COLO668 (cell line): ENCODE results near the gene EFNA5.
A peak's percentile ranks its signal among the peaks of the same experiment; 100 is the strongest.

Experiments used
- DNase-seq: peaks from one replicate; lab custom pipeline; 2025; ENCODE audit not compliant: unreplicated experiment; lab: John Stamatoyannopoulos, UW

The EFNA5 gene

GRCh38 chr5:107572715-107573368 is 97.9 kb downstream of the EFNA5 start:
- no peak for DNase-seq

DNA sequence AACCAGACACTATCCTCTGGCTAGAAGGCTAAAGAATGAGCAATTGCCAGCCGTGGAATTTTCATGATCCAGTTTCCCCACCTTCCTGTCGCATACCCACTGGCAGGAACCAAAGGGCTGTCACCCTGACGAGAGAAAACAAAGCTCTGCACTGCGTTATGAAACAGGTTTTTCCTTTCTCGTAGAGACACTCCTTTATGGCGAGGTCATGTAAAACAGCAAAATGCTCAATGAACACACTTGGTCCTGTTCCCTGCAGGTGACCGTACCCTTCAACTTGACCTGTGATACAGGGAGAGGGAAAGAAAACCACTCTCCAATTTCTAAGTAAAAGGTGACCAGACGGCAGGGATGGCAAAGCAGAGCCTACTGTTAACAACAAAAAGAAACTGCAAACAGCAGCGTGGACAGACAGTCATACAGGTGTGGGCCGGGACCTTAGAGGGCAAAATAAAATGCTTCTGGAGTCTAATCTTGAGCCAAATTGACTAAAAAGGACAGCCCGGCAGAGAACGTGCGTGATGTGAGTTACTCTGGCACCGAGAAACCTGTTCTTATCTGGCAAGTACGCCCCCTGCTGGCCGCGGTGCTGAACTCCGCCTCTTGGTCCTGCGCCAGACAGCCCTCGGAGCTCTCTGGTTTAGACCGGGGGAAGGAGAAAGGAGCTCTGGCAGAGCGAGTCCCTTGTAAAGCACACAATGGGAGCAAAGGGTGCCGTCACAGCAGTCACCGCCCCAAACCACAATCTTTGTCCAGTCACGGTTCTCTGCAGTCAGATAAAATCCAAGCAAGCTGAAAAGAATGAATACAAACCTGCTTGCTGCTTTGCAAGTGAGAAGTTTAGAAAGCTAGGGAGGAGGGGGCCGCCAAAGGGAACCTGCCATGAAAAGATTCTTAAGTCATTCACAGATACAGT is 98.9 kb downstream of the EFNA5 start:
- DNase-seq: peak; percentile 90

- DNase-seq: peak; percentile 24
Observed at GRCh38 chr5:107570805-107571531, 99.8 kb downstream of the EFNA5 start.

DNA sequence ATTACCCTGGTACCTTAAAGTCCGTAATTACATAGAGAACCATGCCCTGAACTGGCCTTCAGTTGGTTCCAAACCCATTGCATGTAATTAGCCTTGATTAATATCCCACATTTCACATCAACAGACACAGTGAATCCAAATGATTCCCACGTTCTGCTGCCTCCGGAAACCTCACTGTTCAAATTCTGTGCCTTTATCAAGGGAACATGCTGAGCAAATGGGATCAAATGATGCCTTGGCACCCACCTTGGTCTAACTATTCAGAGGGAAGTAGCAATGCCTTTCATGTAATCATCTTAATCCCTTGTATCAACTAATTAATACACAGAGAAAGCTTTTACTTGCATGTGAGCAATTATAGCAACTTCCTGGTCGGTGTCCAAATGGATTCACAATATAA is 100.6 kb downstream of the EFNA5 start:
- DNase-seq: no peak

GRCh38 chr5:107567901-107568671 is 102.7 kb downstream of the EFNA5 start:
- DNase-seq: peak; percentile 12

- DNase-seq: no peak
Observed at GRCh38 chr5:107566986-107567385, 103.8 kb downstream of the EFNA5 start.

DNA sequence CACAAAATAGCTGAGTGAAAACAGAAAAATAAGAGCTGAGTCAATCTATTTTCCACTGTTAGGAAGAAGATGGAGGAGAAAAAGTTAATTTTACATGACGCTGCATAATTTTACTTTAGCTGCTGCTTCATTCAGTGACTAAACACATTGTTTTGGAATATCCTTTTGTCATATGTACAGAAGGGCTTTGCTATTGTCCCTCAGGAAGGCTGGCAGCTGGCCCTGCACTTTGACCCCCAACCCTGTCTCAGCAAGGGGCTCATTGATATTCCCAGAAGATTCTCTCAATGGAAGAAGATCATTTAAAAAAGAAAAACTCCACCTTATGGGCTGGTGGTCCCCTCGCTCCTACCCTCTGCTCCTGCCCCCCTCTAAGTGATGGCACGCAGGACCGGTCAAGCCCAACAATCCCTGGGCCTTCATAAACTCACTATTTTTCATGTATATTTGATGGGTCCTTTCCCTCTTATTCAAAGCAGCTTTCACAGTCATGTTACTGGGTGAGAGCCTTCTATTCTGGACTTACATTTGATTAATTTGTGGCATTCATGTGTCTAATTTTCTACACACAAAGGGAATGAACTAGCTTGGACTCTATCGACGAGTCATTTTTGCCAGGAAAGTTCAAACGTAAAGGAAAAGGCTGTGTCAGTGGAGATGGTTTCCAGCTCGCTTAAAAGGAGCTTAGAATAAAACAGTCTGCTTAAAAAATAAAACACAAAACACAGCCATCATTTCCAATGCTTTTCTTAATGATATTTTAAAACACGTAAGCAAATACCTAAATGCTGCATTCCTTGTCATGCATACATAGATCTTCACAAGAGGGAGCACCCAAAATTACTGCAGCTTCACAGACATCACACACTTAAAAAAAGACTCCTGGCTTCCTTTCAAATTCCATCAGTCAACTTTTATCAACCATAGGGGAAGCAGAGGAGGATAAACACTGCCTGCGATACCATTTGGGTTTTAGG is 104.7 kb downstream of the EFNA5 start:
- DNase-seq: peak; percentile 1

DNA sequence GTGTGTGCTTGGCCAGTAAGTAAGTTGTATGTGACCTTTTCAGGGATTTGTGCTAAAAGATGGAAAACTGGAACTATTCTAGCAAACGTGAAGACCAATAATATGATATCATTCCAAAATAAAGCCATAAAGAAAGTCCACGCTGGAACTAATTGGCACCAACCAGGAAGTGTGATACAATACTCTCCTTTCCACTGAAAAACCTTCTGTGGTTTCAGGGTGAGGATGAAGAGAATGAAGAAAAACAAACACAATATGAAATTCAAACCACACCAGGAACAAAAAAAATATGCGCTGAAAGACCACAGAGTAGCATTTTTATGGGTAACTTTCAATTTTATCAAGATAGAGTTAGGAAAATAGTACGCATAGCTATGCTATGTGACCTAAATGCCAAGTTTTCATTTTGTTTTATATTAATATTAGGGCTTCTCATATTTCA is 105.8 kb downstream of the EFNA5 start:
- no peak for DNase-seq

GRCh38 chr5:107563959-107564544 is 106.7 kb downstream of the EFNA5 start:
- DNase-seq: peak; percentile 6

DNA sequence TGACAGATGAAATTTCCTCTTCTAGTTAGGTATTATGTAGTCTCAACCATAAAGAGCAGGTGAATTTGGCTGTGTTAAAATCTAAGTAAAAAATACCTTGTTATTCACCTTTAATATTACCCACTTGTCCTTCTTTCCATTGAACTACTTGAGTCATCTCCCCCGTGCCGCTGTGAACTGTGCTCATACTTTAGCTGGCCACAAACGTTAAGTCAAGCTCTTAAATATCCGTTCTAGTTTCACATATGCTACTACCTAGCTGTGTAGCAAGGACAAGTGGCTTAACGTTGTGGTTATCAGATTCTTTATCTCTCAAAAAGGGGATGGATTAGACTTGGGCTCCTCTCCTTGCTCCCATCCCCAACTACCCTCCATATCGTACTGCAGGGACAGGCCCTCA is 110.4 kb downstream of the EFNA5 start:
- DNase-seq: no peak

DNA sequence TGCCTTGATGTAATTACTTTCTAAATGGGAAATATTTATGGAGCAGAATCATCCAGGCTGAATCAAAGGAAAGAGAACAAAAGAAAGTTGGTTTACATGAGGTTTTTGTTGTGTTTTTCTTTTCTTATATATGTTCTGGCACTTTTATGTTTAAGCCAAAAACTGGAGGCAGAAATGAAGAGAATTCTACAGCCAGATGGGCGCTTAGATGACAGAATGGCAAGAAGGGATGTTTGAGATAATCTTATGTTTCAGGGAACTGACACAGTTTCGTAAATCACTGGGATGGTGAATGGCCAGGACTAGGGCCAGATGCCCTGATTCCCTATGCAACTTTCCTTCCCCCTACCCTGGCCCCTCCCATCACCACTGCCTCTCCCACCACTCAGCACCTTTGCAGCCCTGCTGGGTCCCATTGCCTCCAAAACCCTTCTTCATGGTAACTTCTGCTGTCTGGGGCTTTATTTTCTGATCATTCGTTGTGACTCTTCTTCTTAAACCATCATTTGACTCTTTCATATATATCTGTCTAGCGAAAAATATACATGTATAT is 111.8 kb downstream of the EFNA5 start:
- DNase-seq: no peak

- DNase-seq: peak; percentile 66
Observed at GRCh38 chr5:107557051-107557658, 113.6 kb downstream of the EFNA5 start.

DNA sequence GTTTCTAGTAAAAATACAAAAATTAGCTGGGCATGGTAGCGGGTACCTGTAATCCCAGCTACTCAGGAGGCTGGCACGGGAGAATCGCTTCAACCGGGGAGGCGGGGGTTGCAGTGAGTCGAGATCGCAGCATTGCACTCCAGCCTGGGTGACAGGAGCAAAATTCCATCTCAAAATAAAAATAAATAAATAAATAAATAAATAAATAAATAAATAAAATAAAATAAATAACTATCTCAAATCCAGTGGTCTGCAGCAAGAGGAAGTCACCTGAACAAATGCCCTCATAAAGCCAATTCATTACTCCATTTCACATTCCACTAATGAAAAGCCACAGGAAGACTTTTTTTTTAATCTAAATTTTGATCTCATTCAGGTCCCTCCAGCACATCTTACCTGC is 114.2 kb downstream of the EFNA5 start:
- DNase-seq: no peak

DNA sequence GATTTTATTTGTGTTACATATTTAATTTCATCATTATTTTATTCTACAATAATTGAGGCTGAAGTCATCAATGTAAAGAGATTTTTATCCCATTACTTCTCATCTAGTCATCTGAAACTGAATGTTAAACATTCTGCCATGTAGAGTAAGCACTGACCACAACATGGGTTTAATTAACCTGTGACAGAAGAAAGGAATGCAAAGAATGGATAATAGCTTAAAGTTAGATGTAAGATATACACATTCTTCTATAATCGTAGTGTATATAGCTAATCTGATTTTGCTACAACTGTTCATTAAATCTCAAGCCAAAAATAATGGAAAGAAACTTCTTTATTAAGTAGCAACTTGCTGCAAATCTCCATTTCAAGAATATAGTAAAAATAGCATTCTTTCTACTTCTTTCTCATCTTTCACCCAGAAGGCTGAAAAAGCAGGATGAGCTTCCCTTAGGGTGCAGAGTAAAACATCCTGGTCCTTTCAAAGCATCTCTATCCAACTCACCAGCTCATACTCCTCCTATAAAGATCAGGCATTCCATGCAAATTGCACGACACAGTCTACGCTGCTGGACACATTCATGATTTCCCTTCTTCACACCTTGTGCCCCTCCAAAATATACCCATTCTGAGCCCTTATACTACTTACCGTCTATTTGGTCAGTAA is 115.2 kb downstream of the EFNA5 start:
- no peak for DNase-seq

DNA sequence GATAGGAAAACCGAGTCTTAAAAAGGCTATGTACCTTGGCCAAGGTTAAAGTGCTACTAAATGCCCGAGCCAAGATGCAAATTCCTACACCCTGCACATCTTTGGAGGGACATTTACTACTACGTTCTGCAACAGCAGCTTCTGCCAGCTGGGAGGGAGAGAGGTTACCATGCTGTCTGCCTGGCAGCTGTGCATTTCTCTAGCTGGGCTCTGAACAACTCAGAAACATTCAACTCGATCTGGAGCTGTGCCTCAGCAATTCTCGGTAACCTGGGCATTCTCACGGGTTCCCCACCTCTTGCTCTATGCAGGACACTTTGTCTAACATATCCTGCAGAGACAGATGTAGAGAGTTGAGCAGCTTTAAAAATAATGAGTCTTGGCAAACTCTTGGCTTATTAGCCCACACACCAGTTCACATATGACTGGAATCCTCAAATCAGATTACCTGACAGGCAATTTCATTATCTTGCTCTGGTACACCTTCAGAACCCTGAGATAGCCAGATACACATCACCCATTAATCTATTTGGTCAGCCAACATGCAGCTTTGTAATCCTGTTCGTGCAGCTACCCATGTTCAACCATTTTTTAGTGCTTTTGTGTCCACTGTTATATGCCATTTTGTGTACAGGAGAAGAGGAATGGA is 115.8 kb downstream of the EFNA5 start:
- DNase-seq: no peak

- no peak for DNase-seq
Observed at GRCh38 chr5:107553117-107553555, 117.6 kb downstream of the EFNA5 start.

- no peak for DNase-seq
Observed at GRCh38 chr5:107551088-107551487, 119.6 kb downstream of the EFNA5 start.
